ENCODE data around the gene INPP5J.

DNA sequence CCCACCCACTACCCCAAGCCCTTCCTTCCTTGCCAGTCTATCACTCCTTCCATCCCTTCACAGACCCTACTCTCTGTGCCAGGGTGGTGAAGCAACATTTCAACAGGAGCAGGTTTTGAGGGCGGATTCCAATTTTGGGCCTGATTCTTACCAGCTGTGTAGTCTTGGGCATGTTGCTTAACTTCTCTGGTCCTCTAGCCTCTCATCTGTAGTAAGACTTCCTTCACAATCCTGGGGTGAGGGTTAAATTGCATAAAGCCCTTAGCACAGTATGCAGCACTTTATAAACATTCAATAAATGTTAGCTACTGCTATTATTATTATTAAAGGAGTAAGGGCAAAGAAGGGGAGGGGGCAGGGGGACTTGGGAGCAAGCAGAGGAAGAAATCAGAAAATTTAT is 32.2 kb downstream of the INPP5J start:
- TF ChIP-seq POLR2AphosphoS5 (IDR thresholded peaks at IDR 0.05; ENCODE audit: low read depth, low read length) = no peak
- no peak for TF ChIP-seq POLR2A (IDR thresholded peaks at IDR 0.05; ENCODE audit: low read depth, low read length)
- no peak for TF ChIP-seq TAF1 (IDR thresholded peaks at IDR 0.05; ENCODE audit: borderline replicate concordance, low read depth, low read length)
